ENCODE data around the gene FYB2.

FYB2 gene

GRCh38 chr1:56671085-56671484 lies 148.1 kb downstream of the FYB2 start:
- Mint-ChIP-seq H3K4me1 (no peaks in the 10 kb centered on the region), H3K9me3 (no peaks in the 10 kb centered on the region), H3K4me3 (no peak overlapping the region), H3K36me3 (no peaks in the 10 kb centered on the region), H3K27ac (no peak overlapping the region)
- DNase-seq (ENCODE audit: low spot score in 2 of 2), result no peak
- ATAC-seq, result no peak

GRCh38 chr1:56670350-56670749 lies 148.9 kb downstream of the FYB2 start:
- no peak overlapping the region for H3K27ac Mint-ChIP-seq

More at GRCh38 chr1:56670350-56670749, 148.9 kb downstream of the FYB2 start:
- Mint-ChIP-seq H3K4me3 (no peak overlapping the region), H3K36me3 (no peaks in the 10 kb centered on the region), H3K4me1 (no peaks in the 10 kb centered on the region), H3K9me3 (no peaks in the 10 kb centered on the region)
- ATAC-seq (no peak), DNase-seq (ENCODE audit: low spot score in 2 of 2) (no peak)
